Stimulated activated CD4-positive, alpha-beta T cell treated with anti-CD3 and anti-CD28 coated beads, TNF-alpha, amount 100 ng/mL, for 1 hour (primary cell): ENCODE results near the gene KRT33B.
"Not testable (repeated sequence)": the region's sequence is repeated elsewhere in the genome, so short reads cannot be mapped to it uniquely, and the experiment has no call there.

Source experiments
- DNase-seq, 3 donors: peaks; one replicate each; pipeline ENCODE4 v3.0.0-alpha.2; 2020; ENCODE audit warnings: low read depth in 3 of 3, low spot score in 1 of 3

The KRT33B gene

GRCh38 chr17:41369713-41370112 is at the start of gene KRT33B:
KRT33B (minus strand) TSS chr17:41369813; CDS start chr17:41369750, 63 bp downstream.
- no peak for DNase-seq

DNA sequence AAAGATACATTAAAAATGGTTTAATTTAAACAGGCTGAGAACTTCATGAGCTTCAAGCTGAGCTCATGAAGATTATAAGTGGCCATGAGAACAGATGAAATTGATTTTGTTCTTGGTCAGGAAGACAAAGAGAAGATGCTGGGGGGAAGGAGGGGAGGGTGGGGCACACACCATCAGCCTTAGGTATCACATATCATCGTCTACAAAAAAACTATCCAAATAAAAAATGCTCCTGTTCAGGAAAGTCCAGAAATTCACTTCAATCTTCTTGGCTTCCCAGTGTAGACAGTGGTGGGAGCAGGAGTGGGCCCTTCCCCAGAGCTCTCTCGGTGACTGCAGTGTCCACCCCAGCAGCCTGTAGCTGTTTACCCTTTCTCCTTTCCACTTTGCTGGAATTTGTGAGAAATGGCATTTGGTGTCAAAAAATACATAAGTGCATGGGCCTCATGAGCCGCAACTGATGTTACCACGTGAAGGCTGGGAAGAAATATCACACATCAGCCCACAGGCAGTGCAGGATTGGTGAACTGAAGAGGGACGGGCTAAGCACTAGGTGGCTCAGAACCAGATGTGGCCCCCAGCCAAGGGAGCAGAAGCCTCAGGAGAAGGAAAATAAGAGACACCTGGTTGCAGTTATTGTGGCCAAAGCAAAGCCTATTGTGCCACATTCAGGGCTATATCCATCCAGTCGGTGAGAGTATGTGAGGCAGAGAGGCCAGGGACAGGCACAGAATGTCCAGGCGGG is 48.7 kb upstream of the KRT33B start:
- DNase-seq, result no peak

DNA sequence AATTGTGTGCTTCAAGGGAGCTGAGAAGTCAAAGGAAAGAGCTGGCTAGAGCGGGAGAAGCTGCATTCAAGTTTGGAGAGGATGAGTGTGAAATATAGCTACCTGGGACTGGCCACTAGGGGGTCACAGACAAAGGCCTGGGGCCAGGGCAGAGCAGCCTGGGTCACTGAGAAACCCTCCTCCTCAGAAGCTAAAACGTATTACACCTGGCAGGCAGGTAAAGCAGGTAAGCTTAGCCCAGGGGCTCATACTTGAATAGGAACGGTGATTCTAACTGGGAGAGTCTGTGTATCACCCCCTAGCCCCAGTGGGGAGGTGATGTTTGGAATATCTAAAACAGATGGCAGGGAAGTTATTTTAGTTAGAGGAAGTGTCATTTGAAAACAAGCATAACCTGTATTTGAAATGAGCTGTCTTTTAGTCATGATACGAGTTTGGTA is 48.0 kb upstream of the KRT33B start:
- no peak for DNase-seq

DNA sequence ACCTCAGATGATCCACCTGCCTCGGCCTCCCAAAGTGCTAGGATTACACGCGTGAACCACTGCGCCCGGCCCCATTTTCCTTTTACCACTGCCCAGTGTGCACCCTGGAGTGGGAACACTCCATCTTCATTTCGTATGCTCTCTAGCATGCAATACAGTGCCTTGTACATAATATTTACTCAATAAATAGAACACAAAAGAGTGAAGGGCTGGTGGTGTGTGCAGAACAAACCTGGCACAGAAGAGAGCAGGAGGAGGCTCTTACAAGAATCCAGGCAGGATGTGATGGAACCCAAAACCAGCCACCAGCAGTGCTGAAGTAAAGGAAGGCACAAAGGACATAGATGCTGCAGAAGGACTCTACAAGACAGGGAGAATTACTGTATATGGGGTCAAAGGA is 47.5 kb upstream of the KRT33B start:
- DNase-seq, result no peak

- DNase-seq, result no peak
Measured at GRCh38 chr17:41416479-41416878, 46.9 kb upstream of the KRT33B start.

DNA sequence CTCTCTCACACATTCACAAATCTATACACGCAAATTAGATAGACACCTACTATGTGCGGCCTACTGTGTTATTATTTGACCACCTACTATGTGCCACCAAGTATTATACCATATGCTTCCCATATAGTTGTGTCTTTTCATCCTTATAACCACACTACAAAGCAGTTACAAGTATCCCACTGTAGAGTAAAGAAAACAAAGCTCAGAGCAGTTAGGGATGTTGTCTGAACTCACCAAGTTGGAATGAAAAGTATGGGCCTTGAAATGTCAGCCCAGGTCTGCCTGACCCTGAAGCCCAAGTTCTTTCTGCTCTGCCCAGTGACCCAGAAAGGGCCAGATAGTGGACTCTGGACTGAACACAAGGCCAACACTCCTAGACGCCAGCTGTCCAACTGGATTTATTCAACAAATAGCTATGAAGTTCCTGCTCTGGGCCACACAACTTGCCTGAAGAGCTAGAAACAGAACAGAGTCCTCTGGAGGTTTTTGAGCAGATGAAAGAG is 46.3 kb upstream of the KRT33B start:
- no peak for DNase-seq

DNA sequence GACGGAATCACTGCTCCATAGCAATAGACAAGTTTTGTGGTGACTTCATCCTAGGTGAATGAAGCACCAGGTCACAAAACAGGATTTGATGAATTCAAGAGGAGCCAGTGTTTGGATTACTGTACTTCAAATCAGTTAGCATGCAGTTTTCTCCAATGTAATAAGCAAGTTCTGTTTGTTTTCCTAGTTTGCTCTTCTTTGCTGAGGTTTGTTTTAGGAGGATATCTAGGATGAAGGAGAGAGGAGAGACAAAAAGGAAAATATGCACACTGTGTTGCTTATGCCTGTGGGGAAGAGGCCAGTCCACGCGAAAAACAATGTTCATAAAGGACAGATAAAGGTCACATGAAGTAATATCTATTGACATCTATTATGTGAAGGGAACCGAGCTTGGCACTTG is 45.8 kb upstream of the KRT33B start:
- DNase-seq, result no peak

- DNase-seq, result no peak
Measured at GRCh38 chr17:41413982-41414381, 44.4 kb upstream of the KRT33B start.

- no peak for DNase-seq
Measured at GRCh38 chr17:41413353-41413957, 43.8 kb upstream of the KRT33B start.

DNA sequence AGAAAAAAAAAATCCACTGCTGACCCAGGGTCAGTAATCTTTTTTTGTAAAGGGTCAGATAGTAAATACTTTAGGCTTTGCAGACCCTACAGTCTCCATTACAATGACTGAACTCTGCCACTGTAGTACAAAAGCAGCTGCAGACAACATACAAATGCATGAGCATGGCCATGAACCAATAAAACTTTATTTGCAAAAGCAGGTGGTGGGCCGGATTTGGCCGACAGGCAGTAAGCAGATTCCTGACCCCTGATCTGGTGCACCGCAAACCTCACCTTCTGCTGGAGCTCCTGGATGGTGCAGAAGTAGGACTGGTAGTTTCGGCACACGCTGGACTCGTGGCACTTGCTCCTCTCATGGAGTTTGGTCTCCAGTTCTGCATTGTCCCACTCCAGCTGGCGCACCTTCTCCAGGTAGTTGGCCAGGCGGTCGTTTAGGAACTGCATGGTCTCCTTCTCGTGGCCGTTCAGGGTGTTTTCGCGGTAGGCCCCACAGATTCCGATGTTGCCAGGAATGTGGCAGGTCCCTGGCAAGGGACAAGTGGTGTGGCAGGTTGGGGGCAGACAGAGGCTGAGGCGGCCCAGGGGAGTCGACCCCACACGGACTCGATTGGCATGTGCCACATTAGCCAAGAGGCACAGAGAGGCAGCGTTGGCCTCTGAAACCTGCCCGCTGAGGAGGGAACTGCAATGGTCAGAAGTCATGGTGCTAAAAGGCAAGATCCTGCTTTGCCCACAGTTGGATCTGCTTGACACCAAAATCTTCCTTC is 41.6 kb upstream of the KRT33B start:
- no peak for DNase-seq

DNA sequence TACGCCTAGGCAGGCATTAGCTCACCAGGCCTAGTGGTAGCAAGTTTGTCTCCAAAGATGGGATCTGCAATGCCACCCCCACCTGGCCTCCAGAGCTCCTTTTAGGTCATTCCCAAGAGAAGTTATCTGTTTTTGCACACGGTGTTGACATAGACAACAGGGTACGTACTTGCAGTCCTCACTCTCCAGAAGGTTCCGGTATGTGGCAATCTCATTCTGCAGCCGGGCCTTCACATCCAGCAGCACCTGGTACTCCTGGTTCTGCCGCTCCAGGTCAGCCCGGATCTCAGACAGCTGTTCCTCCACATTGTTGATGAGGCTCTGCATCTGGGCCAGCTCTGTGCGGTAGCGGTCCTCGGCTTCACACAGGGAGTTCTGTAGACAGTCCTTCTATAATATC is 37.6 kb upstream of the KRT33B start:
- DNase-seq, result no peak

- no peak for DNase-seq
Measured at GRCh38 chr17:41406205-41406604, 36.6 kb upstream of the KRT33B start.

- peak in 1 of 3 donors; percentile 2 for DNase-seq
Measured at GRCh38 chr17:41404024-41404671, 34.5 kb upstream of the KRT33B start.

DNA sequence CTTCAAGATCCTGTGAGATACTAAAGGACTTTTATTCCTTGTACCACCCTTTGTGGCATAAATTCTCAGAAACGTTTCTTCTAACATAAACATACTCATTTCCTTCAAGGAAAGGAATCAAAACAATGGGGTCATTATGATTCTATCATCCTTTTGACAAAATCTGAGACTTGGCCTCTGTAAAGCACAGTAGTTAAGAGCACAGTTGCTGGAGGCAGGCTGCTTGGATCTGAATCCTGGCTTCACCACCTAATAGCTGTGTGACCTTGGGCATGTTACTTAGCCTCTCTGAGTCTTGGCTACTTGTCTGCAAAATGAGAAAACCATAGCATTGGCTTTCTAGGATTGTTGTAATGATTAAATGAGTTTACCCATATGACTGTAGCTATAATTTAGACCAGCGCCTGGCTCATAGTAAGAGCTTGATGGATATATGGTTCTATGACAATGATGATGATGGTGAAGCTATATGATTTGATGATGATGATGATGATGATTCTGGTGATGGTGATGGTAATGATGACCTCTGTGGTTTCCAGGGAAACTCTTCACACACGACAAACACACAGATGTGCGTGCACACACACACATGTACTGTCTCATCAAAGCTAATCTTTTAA is 33.9 kb upstream of the KRT33B start:
- no peak for DNase-seq

- DNase-seq, result no peak
Measured at GRCh38 chr17:41402161-41402560, 32.5 kb upstream of the KRT33B start.

DNA sequence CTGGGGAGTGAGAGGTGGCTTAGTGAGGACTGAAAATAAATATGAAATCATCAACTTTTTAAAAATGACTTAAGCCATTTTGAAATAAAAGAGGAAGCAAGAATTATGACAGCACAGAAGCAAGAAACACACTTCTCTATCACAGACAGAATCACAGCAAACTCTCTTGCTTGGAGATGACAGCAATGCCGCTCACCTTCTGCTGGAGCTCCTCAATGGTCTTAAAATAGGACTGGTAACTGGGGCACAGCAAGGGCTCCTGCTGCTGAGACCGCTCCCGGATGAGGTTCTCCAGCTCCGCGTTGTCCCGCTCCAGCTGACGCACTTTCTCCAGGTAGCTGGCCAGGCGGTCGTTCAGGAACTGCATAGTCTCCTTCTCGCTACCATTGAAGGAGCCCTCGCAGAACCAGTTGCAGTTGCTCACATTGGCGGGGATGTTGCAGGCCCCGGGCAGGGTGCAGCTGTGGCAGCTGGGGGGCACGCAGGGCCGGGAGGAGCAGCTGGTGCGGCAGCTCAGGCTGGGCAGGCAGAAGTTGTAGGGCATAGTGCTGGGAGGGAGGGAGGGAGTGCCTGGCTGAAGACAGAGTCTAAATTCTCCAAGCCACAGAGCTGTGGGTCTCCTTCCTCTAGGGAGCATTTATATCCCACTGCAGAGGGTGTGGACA is 27.5 kb upstream of the KRT33B start, which contains the start of gene KRT31:
Gene KRT31 (minus strand): TSS at position 613 of the 665 bp plus-strand sequence. CDS start 69 bp downstream, at position 544.
- DNase-seq, result no peak

GRCh38 chr17:41396340-41396739 is 26.7 kb upstream of the KRT33B start:
- DNase-seq, result no peak

DNA sequence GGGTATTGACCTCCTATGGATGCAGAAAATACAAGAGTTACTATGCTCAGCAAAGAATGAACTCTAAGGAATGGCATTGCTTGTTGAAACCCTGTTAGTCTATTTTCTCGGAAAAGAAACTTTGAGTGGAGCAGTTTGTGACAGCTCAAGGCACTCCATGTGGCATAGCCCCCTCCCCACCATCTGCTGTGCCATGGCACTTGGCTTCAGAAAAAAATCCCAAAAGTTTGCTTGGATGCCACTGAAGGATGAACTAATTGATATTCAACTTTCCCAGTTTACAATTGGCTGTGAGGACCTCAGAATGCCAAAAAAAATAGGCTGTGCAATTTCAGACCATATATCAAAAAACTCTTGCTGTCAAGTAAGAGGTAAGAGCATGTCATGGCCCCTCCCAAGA is 26.0 kb upstream of the KRT33B start:
- no peak for DNase-seq

- DNase-seq, result not testable (repeated sequence)
Measured at GRCh38 chr17:41395044-41395443, 25.4 kb upstream of the KRT33B start.
